Osteoblast (primary cell): ENCODE measurements around the gene KIF7. TPM values are rescaled to one million over a fixed set of nuclear protein-coding genes. Genes with fewer than 3 reads are reported as not detected.

ENCODE experiments used
- DNase-seq: peaks from one replicate; pipeline ENCODE4 v3.0.0; 2011; ENCODE audit warnings: low spot score, mixed read lengths; ENCODE audit not compliant: insufficient read length; ENCODE audit errors: missing footprints
- H2AFZ ChIP-seq: 2 replicates; pipeline ENCODE4 v1.6.0; 2011; ENCODE audit warnings: mild to moderate bottlenecking, low read length
- H3K27ac ChIP-seq: 2 replicates; pipeline ENCODE4 v1.5.1; 2011; ENCODE audit warnings: mild to moderate bottlenecking, low read depth, low read length, moderate library complexity
- H3K27me3 ChIP-seq: 2 replicates; pipeline ENCODE4 v1.6.0; 2012; ENCODE audit warnings: mild to moderate bottlenecking, control low read depth, inconsistent platforms, low read length, moderate library complexity; ENCODE audit not compliant: insufficient read depth
- H3K36me3 ChIP-seq: 2 replicates; pipeline ENCODE4 v1.5.1; 2011; ENCODE audit warnings: mild to moderate bottlenecking, low read length, control low read depth, moderate library complexity; ENCODE audit not compliant: insufficient read depth
- H3K4me1 ChIP-seq: 2 replicates; pipeline ENCODE4 v1.5.1; 2011; ENCODE audit warnings: mild to moderate bottlenecking, low read length, control low read depth, moderate library complexity; ENCODE audit not compliant: insufficient read depth
- H3K4me2 ChIP-seq: 2 replicates; pipeline ENCODE4 v1.6.0; 2011; ENCODE audit warnings: mild to moderate bottlenecking, low read length; ENCODE audit not compliant: insufficient read depth
- H3K4me3 ChIP-seq: fragments of 200-600 bp; sonication (generic); 3 replicates; pipeline ENCODE4 v1.5.1; 2012; ENCODE audit warnings: mild to moderate bottlenecking, low read length, inconsistent platforms; ENCODE audit not compliant: insufficient read depth
- H3K79me2 ChIP-seq: 2 replicates; pipeline ENCODE4 v1.6.0; 2012; ENCODE audit warnings: mild to moderate bottlenecking, low read length, control low read depth, inconsistent platforms; ENCODE audit not compliant: insufficient read depth
- H3K9me3 ChIP-seq: 2 replicates; pipeline ENCODE4 v1.5.1; 2011; ENCODE audit warnings: low read depth, low read length, control low read depth
- H4K20me1 ChIP-seq: 2 replicates; pipeline ENCODE4 v1.6.0; 2012; ENCODE audit warnings: mild to moderate bottlenecking, low read length, control low read depth; ENCODE audit not compliant: insufficient read depth
- CTCF ChIP-seq: IDR thresholded peaks from 2 replicates; pipeline ENCODE4 v1.5.1; 2011; ENCODE audit warnings: mild to moderate bottlenecking, low read depth, low read length, moderate library complexity; ENCODE audit errors: extremely low read depth
- total RNA-seq: library from RNA; depleted of rRNA; stranded (reverse); fragments of >200 nt; gene quantifications from 2 replicates; pipeline ENCODE4 v1.2.3, GENCODE V29; 2012

The KIF7 gene
- total RNA-seq, 1 donor = 12.3 TPM

DNA sequence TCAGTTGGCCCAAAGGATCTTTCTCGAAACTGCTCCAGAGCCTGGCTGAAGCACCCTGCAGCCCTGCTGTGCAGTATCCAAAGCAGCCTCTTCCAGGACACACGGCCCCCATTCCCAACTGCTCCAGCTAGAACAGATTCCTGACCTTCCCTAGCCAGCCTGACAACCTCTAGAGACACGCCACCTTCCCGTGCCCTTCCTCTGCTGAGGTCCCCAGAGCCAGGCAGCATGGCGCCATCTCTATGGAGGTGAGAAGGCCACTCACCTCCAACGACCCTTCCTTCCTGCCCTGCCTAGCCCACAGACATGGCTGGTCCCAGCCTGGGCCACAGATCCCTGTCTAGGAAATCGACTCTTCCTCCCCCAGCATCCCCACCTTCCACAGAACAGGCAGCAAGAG, 3.1 kb downstream of the KIF7 start:
- peaks cover 31% of the 10 kb centered on the region for H3K79me2 ChIP-seq
- no peak overlapping the region for H3K27ac ChIP-seq
- H3K9me3 ChIP-seq = no peaks in the 10 kb centered on the region
- no peak overlapping the region for H3K4me3 ChIP-seq
- H3K36me3 ChIP-seq = peaks cover 30% of the 10 kb centered on the region
- H3K4me1 ChIP-seq = peaks cover 17% of the 10 kb centered on the region
- TF ChIP-seq CTCF = no peak
- peaks cover 31% of the 10 kb centered on the region for H4K20me1 ChIP-seq
- peak; percentile 45 for DNase-seq
- H2AFZ ChIP-seq = no peak overlapping the region
- no peak overlapping the region for H3K4me2 ChIP-seq
- H3K27me3 ChIP-seq = no peaks in the 10 kb centered on the region

GRCh38 chr15:89649716-89650115, 5.6 kb downstream of the KIF7 start:
- Histone ChIP-seq H4K20me1 (peaks cover 31% of the 10 kb centered on the region), H3K27ac (no peak overlapping the region), H3K36me3 (peaks cover 48% of the 10 kb centered on the region), H3K4me1 (peaks cover 3% of the 10 kb centered on the region), H3K9me3 (no peaks in the 10 kb centered on the region), H3K4me2 (no peak overlapping the region), H3K27me3 (no peaks in the 10 kb centered on the region), H2AFZ (no peak overlapping the region), H3K79me2 (peaks cover 31% of the 10 kb centered on the region), H3K4me3 (no peak overlapping the region)
- peak; percentile 64 for DNase-seq
- TF ChIP-seq CTCF = no peak

DNA sequence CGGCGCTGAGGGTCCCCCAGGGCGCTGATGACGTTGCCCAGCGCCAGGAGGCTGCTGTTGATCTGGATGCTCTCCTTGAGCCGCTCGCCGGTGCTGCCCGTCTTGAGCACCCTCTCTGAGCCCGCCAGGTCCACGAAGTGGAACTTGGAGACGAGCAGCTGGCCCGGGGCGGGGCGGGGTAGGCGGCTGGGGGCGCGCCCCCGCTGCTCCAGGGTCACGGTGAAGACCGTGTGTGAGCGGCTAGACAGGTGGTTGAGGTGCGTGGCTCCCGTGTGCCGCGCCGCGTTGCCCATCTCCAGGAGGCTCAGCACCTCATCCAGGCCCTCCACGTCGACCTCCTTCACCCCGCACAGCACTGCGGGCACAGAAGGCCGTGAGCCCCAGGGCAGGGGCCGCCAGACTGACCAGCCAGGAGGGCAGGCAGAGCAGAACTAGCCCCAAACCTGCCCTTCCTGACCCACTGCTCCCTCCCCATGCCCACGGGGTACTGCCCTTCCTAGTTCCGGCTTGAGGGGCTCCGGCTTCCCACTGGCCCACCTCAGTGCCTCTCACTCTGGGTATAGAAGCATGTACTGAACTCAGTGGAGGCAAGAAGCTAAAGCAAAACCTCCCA, 6.1 kb downstream of the KIF7 start:
- Histone ChIP-seq H3K4me3 (no peak overlapping the region), H3K9me3 (no peaks in the 10 kb centered on the region), H4K20me1 (peaks cover 31% of the 10 kb centered on the region), H3K36me3 (peaks cover 49% of the 10 kb centered on the region), H2AFZ (no peak overlapping the region), H3K79me2 (peaks cover 26% of the 10 kb centered on the region), H3K4me2 (no peak overlapping the region), H3K4me1 (no peaks in the 10 kb centered on the region), H3K27me3 (no peaks in the 10 kb centered on the region), H3K27ac (no peak overlapping the region)
- peak; percentile 83 for DNase-seq
- no peak for TF ChIP-seq CTCF

DNA sequence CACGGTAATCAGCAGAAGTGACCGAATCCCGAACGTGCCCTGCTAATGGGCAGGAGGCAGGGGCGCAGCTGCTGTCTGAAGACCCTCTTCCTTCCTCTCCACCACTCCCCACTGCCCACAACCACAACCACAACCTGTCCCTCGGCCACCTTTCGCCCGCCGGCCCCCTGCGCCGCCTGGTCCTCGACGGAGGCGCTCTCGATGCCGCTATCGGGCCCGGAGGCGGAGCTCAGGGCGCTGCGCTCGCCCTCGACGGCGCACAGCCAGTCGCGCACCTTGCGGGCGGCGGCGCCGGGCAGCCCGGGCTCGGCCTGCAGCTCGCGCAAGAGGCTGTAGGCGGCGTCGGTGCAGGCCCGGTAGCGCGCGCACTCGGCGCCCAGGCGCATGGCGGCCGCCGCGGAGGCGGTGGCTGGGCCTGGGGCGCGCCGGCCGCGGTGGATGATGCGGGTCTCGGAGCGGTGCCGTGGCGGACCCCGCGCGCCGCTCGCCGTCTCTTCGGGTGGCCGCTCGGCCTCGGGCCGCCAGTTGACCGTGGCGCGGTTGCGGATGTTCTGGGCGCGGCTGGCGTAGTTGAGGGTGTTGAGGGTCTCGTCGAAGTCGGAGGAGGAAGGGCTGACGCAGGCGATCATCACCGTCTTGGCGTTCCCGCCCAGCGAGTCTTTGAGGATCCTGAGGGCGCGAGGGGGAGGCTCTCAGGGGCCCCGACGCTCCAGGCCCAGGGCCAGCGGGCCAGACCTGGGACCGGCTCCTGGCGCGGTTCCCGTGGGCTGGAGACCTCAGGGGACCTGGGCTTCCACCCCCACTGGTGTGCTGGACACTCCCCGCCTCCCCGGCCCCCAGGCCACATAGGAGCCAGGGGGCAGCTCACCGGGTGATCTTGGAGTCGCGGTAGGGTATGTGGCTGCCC, 6.9 kb downstream of the KIF7 start:
- Histone ChIP-seq H3K9me3 (no peaks in the 10 kb centered on the region), H4K20me1 (peaks cover 29% of the 10 kb centered on the region), H3K4me2 (no peak overlapping the region), H3K79me2 (peaks cover 21% of the 10 kb centered on the region), H3K4me1 (no peaks in the 10 kb centered on the region), H3K27me3 (no peaks in the 10 kb centered on the region), H3K36me3 (peaks cover 50% of the 10 kb centered on the region), H3K27ac (no peak overlapping the region), H3K4me3 (no peak overlapping the region), H2AFZ (no peak overlapping the region)
- no peak for TF ChIP-seq CTCF
- peak; percentile 66 for DNase-seq
